Stimulated activated naive CD4-positive, alpha-beta T cell (primary cell): ENCODE measurements around the gene ACSF3.
"Not testable (repeated sequence)": the region's sequence is repeated elsewhere in the genome, so short reads cannot be mapped to it uniquely, and the experiment has no call there.

Source experiments
- DNase-seq, 6 experiments: peaks; one replicate each; lab custom pipeline; 2025; lab: John Stamatoyannopoulos, UW

ACSF3 gene

GRCh38 chr16:89161763-89162713 is 68.4 kb downstream of the ACSF3 start:
- no peak for DNase-seq

DNA sequence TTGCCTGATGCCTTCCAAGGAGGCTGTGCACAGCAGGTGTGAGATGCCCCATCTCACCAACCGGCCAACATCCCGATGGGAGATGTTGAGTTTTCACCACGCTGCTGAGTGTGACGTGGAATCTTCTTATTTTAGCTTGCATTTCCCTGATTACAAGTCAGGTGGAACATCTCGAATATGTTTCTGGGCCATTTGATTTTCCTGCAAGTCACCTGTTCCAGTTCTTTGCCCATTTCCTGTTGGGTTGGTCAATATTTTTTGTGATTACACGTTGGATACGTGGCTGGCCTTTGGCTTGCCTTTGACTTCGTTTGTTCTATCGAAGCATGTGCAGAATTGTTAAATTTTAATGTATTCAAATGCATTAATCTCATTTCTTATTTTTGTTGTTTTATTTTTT is 69.6 kb downstream of the ACSF3 start:
- no peak for DNase-seq

DNA sequence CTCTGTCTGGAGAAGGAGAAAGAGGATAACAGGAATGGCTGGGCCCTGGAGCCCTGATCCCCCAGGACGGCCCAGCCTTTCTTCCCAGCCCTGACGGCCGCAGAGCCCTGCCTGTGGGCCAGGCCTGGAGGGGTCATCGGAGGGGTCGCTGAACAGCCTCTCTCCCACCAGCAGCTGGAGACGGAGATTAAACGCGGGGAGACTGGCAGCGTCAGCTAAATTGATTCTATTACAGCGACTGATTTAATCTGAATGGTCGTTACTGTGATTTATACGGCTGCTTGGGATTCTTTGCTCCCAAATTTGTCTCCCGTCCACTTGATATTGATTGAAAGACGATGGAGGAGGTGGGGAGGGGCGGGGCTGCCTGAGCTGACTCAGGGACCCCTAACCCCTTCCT is 70.8 kb downstream of the ACSF3 start:
- DNase-seq: no peak

DNA sequence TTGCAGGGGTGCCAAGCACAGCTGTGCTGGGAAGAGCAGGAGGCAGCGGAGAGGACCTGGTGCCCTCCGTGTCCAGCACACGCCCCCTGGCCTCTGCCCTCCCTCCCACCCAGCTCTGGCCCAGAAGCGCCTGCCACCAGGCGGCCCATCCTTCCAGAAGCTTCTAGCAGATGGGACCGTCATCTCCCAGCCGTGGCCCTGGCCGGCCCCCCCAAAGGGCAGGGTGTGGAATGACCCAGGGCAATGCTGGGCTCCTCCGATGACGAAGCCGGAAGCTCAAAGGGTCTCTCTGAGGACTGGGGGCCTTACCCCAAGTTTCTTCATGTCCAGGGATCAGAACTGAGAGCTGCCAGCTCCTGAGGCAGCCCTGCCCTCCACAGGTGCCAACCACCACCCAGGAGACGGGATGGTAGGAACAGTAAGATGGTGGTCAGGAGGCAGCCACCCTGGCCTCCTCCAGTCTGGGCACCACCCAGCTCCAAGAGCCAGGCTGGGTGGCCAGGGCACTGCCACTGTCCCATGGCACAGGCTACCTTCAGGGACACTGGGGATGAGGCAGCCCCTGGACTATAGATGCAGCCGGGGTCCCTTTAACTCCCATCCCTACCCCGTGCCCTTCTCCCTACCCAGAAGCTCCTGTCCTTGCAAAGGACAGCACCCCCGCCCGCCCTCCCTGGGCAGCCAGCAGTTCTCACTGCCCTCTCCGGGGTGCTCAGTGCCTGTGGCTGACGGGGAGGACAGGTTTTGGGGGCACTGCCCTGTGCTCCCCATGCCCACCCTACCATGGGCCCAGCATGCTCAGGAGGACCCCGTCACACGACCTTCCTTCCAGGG is 71.4 kb downstream of the ACSF3 start:
- DNase-seq: no peak

GRCh38 chr16:89165681-89165979 is 72.0 kb downstream of the ACSF3 start:
- DNase-seq: not testable (repeated sequence)

DNA sequence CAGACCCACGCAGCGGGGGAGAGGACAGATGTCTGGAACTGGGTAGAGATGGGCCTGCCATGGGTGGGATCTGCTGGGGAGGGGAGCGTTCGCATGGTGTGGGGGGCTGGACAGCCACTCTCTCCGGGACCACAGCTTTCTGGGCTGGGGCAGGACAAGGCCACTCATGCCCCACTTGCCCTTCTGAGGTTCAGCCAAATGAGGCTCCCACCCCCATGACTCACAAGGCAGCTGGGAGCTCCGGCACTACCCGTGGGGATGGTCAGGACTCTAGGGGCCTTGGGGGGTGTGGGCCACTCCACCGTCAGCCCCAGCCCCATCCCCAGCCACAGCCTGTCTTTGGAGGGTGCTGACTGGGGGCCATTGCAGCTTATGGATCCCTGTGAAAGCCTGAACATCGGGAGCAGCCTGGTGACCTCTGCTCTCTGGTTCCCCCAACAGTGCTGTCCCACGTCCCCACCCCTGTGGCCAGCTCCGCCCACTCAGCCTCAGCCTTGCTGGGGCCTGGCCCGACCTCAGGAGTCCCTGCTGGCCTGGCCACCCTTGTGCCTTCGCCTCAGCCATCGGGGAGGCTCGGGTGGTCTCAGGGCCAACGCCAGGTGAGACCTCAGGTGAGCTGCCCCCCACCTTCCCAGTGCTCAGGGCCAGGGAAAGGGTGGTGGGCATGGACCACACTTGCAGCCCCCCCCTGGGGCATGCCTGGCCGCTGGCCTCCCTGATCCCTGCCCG is 73.2 kb downstream of the ACSF3 start:
- DNase-seq: no peak

DNA sequence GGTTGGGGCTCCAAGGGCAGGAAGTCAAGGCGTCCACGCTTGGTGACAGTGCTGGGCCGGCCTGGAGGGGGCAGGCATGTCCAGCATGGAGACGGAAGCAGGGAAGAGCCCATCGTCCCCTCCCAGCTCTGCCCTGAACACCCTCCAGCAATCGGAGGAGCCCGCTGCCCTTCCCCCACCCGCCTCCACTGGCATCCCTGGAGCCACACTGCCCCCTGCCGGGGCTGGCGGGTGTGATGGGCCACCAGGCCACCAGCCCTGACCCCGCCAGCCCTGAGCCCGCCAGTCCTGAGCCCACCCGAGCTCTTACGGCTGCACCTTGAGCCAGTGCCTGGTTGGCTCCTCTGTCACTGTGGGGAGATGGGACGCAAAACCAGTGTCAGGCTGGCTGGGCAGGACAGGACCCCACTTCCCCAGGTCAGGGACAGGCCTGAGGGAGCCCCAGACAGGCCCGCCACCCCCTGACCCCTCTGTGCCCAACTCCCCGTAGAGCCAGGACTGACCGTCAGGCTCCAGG is 73.8 kb downstream of the ACSF3 start:
- DNase-seq: peak; percentile 57 to 89 (median 80)

- no peak for DNase-seq
These were observed 74.9 kb downstream of the ACSF3 start for GRCh38 chr16:89168381-89169189.

DNA sequence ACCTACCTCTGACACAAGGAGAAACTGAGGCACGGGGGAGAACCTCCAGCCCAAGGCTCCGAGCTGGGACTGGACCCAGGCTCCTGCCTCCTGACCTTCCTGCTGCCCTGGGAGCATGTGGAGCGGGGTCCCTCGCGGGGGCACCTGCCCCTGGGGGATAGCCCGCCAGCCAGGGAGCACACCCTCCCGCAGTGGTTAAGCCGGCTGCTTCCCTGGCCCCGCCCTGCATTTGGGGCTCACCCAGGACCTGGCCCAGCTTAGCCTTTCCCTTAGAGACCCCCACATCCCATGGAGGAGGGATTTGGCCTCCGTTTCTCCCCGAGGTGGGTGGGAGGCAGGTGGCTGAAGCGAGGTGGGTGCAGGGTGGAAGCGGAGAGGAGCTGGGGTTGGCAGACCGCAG is 76.1 kb downstream of the ACSF3 start:
- DNase-seq: no peak

DNA sequence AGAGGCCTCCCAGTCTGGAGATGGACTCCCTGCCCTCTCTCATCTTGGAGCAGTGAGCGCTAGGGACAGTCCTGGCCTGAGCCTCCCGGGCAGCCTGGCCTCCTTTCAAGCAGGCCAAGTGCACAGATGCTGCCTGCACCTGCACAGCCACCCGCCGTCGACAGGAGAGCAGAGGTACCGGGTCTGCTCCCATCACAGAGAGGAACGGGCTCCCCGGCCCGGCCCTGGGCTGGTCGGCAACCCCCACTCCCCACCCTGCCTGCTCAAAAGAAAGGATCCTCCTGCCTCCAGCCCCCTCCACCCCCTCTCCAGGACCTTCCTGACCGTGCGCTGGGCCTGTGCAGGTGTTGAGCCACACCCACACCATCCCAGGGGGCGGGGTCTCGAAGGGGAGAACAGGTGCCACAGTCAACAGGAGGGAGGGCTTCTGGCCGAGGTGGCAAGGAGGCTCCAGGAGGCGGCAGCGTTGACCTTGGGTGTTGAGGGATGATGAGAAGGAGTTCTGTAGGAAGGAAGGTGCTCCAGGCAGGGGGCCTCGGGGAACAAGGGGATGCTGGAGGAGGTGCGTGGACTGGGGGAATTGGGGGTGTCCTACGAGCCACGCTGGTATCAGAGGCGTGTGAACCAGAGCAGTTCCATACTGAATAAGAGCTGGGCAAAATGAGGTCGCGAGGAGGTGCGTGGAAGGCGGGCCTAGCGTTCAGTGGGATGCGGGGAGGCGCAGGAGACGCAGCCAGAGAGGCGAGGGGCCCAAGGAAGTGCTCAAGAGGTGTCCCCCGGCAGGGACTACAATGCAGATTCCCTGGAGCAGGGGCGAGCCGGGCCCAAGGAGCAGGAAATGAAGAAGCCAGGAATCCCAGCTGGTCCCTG is 76.9 kb downstream of the ACSF3 start:
- DNase-seq: peak in 2 of 6 experiments; percentile 20 to 25

GRCh38 chr16:89171216-89172170 is 77.8 kb downstream of the ACSF3 start, which contains the start of gene CDH15:
TSS of gene CDH15 (plus strand) at chr16:89171748. CDS start at chr16:89171832, 84 bp downstream.
- DNase-seq: peak; percentile 89 to 97 (median 92)

GRCh38 chr16:89172171-89172527 is 78.5 kb downstream of the ACSF3 start:
- no peak for DNase-seq

DNA sequence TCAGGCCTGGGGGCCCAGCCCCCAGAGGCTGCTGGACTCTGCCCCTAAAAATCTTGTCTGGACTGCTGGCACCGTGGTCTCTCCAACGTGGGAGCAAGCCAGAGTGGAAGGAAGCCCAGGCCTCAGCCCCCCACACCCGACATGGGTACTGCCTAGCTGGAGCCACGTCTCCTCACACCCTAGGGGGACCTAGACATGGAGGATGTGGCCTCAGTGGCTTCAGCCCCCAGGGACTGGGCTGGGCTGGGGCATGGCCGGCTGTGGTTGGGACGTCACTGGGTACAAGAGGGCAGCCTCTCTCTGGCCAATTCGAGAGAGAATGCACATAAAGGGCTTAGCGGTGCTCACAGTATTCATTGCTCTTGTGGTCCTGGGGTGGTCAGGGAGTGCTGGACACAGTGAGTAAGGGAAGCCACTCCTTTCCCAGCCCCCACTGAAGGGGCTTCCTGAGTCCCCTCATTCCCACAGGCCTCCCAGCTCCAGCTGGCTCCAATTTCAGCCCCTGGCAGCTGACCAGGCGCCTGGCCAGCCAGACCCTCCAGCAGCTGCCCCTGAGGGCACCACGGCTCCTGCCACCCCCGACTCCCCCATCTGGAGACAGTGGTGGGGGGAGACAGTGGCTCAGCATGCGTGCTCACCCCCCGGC is 79.0 kb downstream of the ACSF3 start:
- no peak for DNase-seq

- no peak for DNase-seq
These were observed 79.7 kb downstream of the ACSF3 start for GRCh38 chr16:89173174-89173921.

GRCh38 chr16:89174055-89174827 is 80.6 kb downstream of the ACSF3 start:
- no peak for DNase-seq

DNA sequence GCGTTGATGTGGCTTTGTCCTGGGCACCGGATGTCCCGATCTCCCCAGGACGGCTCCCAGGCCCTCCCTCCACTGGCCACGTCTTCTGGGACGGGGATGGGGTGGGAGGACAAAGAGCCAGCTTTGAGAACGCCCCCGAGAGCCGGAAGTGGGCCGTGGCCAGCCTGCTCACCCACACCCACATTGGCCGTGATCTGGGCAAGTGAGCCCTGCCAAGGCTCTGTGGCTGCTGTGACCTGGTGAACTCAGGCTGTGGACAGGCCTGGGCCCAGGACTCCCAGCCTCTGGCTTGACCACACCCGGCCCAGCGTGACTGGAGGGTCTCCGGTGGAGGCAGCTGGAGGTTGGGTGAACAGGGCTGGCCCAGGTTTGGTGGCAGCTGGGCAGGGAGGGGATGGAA is 81.2 kb downstream of the ACSF3 start:
- no peak for DNase-seq
